Measurements from ENCODE around the gene NUP153.
A peak's percentile ranks its signal among the peaks of the same experiment; 100 is the strongest.
"Not testable (repeated sequence)": the region's sequence is repeated elsewhere in the genome, so short reads cannot be mapped to it uniquely, and the experiment has no call there.

Gene NUP153

DNA sequence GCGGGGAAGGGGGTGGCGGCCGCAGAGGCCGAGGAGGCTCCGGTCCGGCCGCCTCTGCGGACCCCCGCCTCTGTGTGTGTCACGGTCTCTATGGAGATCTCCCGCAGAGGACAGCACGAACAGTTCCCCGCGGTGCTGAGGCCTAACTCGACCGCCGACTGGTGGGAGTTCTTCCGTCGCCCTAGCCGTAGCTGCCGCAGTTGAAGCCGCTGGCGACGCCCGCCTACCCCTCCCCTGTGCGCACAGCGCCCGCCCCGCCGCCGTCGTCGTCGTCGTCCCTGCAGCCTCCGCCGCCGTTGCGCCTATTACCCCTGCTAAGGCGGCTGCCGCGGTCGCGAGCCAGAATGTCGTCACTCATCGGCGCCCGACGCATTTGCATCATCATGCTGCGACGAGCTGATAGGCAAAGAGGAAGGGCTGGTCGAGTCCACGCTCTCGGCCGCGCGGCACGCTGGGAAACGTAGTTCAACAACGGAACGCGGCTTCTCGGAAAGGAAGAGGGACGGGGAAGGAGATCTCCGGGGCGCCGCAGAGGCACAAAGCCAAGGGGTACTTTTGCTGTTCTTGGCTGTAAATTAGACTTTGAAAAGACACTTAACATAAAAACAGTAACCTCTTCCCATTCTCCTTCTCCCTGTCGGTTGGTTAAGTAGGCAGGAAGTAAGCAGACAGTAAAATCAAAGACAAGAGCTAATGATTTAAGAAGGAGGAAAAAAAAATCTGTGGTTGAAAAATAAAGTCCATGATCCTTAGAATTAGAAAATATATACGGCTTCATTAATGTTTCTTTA, at the start of gene NUP153:
Gene NUP153 (minus strand): TSS at position 346 of the 791 bp plus-strand sequence. CDS start 538 bp downstream, outside the sequence.
- DNase-seq, result peak; percentile 99

DNA sequence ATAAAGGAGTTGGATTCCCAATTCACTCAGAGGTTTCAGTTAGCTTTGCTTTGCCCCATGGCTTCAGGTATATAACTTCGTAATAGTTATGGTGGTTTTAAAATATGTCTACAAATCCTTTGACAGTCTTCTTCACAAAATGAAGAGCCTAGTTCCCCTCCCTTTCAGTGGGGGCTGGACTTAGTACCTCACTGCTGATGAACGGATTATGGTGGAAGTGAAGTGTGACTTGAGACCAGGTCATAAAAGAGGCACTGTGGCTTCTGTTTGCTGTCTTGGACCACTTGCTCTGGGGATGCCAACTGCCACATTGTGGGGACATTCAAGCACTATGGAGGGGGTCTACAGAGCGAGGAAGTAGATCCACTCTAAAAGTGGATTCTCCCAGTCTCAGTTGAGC, 47.5 kb upstream of the NUP153 start:
- no peak for DNase-seq

DNA sequence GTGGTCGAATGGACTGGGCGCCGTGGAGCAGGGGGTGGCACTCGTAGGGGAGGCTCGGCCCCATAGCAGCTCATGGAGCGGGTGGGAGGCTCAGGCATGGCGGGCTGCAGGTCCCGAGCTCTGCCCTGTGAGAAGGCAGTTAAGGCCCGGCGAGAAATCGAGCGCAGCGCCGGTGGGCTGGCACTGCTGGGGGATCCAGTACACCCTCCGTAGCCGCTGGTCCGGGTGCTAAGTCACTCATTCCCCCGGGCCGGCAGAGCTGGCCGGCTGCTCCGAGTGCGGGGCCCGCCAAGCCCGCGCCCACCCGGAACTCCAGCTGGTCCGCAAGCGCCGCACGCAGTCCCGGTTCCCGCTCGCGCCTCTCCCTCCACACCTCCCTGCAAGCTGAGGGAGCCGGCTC, 38.6 kb upstream of the NUP153 start:
- not testable (repeated sequence) for DNase-seq

DNA sequence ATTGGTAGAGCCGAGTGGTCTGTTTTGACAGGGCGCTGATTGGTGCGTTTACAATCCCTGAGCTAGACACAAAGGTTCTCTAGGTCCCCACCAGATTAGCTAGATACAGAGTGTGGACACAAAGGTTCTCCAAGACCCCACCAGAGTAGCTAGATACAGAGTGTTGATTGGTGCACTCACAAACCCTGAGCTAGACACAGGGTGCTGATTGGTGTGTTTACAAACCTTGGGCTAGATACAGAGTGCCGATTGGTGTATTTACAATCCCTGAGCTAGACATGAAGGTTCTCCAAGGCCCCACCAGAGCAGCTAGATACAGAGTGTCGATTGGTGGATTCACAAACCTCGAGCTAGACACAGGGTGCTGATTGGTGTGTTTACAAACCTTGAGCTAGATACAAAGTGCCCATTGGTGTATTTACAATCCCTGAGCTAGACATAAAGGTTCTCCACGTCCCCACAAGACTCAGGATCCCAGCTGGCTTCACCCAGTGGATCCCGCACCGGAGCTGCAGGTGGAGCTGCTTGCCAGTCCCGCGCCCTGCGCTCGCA, 38.1 kb upstream of the NUP153 start:
- not testable (repeated sequence) for DNase-seq

GRCh38 chr6:17744019-17744756, 37.5 kb upstream of the NUP153 start:
- no peak for DNase-seq

DNA sequence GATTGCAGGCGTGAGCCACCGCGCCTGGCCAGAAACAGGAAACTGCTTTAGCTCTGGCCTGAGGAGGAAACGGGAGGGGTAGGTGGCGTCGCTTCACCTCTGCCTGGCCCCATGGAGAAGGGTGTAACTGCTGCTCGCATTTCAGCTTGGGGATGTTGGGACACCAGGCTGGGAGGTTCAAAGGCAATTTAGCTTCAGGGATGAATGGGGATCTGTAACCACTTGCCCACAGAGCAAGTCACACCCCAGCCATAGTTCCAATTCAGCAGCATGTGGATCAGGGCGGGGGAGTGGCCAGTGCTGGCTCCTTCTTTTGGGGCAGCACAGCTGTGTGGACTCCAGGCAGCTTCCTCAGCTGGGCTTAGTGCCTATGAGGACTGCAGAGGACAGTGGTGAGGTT, 34.8 kb upstream of the NUP153 start:
- DNase-seq, result no peak

DNA sequence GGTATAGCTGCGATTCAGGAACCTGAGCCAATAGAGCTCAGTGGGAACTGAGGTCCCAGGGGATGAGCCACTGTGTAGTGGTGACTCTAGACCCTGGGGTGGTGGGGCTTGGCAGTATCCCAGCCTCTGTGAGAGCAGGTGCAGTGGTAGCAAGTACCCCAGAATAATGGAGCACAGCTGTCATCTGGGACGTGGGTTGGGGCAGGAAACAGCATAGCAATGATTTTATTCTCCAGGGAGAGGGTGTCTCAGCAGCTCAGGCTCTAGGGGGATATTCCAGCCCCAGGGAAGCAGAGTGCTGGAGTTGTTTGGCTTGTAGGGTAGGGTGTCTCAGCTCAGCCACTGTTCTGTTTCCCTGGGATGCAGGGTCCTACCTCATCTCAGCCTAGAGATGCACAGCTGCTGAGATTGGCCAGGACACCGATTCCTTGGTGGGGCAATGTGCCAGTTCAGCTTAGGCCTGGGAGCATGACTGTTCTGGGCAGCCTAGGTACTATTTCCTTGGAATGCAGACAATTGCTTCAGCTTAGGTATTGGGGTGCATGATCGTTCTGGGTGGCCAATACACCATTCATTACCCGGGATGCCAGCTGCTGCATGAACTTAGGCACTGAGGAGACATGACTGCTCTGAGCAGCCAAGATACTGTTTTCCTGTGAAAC, 34.0 kb upstream of the NUP153 start:
- no peak for DNase-seq

- no peak for DNase-seq
Measured at GRCh38 chr6:17737704-17738252, 31.1 kb upstream of the NUP153 start.

- DNase-seq, result not testable (repeated sequence)
Measured at GRCh38 chr6:17735311-17735710, 28.6 kb upstream of the NUP153 start.

DNA sequence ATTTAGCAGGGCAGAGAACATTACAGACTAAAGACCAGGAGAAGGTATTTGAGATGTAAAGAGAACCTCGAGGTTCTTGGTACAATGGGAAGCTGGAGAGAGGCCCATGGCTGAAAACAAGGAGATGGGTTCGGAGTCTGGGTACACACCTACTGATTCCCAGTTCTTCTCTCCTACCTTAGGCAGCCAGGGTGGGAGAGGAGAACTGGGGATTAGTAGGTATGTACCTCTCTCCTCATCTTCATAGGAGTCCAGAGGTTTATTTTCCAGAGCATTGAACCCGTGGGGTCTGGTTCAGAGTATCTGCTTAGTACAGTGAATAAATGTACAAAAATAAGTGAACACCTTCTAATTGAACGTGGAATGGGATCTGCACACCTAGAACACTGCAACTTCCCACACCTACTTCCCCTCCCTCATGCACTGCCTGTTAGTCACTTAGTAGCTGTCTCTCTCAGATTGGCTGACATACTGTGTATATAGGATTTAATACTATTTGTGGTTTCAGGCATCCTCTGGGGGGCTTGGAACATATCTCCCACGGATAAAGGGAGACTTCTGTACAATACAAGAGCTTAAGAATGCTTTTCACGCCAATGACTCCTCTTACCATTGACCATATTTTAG, 23.5 kb upstream of the NUP153 start:
- DNase-seq, result no peak

- DNase-seq, result no peak
Measured at GRCh38 chr6:17729223-17730077, 22.7 kb upstream of the NUP153 start.

DNA sequence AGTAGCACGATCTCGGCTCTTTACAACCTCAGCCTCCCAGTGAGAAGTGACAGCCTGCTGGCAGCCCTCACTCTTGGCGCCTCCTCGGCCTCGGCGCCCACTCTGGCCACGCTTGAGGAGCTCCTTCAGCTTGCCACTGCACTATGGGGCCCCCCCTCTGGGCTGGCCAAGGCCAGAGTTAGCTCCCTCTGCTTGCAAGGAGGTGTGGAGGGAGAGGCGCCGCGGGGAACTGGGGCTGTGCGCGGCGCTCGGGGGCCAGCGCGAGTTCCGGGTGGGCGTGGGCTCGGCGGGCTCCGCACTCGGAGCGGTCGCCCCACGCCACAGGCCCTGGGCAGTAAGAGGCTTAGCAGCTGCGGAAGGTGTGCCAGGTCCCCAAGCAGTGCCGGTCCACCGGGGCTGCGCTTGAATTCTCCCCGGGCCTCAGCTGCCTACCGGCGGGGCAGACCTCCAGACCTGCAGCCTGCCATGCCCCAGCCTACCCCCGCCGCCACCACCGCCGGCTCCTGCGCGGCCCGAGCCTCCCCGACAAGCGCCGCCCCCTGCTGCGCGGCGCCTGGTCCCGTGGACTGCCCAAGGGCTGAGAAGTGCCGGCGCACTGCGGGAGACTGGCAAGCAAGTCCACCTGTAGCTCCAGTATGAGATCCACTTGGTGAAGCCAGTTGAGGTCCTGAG, 22.0 kb upstream of the NUP153 start:
- DNase-seq, result no peak

DNA sequence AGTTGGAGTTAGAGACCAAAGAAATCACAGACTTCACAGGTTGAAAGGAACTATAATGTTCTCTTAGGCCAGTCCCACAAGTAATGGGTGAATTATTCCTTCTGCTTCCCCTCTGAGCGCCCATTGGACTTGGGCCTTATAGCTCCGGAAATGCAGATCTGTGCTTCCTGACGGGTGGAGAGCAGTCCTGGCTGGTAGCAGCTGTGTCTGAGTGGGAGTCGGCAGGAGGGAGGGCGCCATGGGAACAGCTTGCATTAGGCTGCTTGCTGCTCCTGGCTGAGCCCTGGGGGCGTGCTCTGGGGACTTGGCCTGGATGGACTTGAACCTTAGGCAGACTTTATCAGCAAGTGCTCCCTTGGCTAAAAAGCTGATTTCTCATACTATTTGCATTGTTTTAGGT, 18.4 kb upstream of the NUP153 start:
- peak; percentile 21 for DNase-seq

DNA sequence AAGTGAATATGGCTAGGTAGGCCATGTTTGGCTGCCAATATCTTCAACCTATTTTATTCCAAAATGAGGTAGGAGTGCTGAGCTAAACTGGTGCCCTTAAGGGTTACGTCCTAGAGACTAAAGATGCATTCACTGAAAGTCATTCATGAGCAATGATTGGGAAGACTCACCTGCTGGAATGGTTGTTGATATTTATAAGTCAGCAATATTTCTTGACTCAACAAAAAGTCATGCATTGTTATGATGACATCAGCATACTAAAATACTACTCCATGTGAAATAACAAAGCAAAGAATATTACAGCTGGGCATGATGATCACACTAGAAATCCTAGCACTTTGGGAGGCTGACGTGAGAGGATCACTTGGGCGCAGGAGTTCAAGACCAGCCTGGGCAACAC, 17.6 kb upstream of the NUP153 start:
- DNase-seq, result no peak

- no peak for DNase-seq
Measured at GRCh38 chr6:17721671-17722070, 14.9 kb upstream of the NUP153 start.

DNA sequence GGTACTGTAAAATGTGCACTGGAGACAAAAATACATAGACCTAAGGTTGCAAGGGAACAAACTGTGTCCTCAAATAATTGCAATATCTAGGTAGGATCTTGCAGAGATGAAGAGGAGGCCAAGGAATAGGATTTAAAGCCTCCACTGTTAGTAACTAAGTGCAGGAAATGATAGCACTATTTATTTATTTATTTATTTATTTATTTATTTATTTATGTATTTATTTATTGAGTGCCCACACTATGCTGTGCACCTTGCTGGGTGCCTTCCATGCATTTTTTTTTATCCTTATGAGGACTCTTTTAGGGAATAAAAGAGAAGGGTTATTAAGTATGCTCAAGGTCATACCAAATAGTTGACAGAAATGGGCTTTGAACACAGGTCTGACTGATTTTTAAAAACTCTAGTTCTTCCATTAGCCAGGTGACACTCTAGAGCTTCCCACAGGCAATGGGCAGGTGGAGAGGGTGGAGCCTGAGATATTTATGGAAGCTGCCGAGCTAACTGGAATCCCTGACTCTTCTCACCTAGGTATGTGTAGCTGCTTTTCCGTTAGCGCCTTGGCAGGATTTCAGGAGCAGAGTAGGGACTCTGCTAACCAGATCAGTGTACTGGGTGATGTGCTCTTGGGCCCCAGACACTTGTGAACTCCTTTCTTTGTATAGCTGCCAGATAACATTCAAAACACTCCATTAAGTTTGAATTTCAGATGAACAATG, 12.8 kb upstream of the NUP153 start:
- DNase-seq, result peak; percentile 60

DNA sequence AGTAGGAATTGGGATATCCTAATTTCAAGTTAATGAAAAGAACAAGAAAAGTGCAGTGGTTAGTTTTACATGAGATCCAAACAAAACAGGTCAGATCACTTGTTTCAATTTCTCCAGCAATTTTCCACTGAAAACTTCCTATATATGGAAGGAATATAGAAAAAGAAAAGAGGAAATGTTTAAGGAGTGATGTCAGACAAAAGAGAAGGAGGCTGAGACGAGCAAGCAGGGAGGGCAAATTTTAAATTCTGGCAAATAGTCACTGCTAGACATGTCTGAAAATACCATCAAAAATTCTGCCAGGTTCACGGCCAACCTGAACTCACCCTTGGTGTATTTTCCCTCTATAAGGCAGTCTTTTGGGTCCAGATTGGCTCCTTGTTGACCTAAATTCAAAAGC, 9.5 kb upstream of the NUP153 start:
- DNase-seq, result no peak

- peak; percentile 17 for DNase-seq
Measured at GRCh38 chr6:17714879-17715851, 8.4 kb upstream of the NUP153 start.

DNA sequence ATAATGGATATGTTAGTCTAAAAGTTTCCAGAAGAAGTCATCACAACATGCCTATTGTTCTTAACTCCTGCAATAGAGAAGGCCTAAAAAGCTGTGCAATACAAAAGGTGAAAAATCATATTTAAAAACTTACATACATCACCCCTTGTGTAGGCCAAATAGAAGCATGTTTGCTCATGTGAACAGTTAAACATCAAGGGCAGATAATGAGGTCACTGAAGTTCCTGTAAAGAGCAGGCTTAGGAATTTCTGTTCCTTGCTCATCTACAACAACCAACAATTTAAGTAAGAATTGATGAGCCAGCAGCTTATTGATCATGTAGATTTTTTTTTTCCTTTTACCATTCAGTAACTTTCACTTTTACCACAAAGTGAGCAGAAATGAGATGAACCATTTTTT, 7.5 kb upstream of the NUP153 start:
- peak; percentile 9 for DNase-seq

All from DMS53 (cell line).